ENCODE results near the gene NMB.
"Not testable (repeated sequence)": the region's sequence is repeated elsewhere in the genome, so short reads cannot be mapped to it uniquely, and the experiment has no call there.

The NMB gene

GRCh38 chr15:84658080-84658787 is at the start of gene NMB:
Gene NMB (minus strand): TSS chr15:84658199. CDS start chr15:84658152, 47 bp downstream.
- DNase-seq (ENCODE audit: low read depth in 2 of 2, low spot score in 1 of 2) = peak; percentile 56 to 66

- DNase-seq (ENCODE audit: low read depth in 2 of 2, low spot score in 1 of 2) = no peak
Observed at GRCh38 chr15:84703808-84704207, 45.8 kb upstream of the NMB start.

DNA sequence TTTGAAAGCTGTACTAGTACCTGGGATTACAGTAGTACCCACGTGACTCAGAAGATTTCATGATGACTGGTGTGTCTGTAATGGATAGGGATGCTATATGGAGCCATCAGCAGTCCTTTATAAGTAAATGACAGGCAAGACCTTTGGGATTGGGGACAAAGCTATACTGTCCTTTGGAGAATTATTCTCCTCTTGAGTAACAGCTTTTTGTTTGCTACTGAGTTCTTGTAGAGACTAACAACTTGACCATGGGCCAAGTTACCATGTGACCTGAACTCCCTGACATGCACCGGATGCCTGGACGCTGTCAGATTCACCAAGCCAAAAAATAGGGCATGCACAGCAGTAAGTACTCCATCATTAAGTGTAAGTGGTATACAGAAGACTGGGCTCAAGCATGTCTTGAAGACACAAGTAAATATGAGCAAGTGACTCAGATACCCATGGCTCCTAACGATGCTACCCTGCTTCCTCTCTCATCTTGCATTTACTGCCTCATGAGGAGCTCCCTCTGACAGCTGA is 45.0 kb upstream of the NMB start:
- DNase-seq (ENCODE audit: low read depth in 2 of 2, low spot score in 1 of 2) = no peak

GRCh38 chr15:84699538-84700191 is 41.7 kb upstream of the NMB start:
- DNase-seq (ENCODE audit: low read depth in 2 of 2, low spot score in 1 of 2) = no peak

DNA sequence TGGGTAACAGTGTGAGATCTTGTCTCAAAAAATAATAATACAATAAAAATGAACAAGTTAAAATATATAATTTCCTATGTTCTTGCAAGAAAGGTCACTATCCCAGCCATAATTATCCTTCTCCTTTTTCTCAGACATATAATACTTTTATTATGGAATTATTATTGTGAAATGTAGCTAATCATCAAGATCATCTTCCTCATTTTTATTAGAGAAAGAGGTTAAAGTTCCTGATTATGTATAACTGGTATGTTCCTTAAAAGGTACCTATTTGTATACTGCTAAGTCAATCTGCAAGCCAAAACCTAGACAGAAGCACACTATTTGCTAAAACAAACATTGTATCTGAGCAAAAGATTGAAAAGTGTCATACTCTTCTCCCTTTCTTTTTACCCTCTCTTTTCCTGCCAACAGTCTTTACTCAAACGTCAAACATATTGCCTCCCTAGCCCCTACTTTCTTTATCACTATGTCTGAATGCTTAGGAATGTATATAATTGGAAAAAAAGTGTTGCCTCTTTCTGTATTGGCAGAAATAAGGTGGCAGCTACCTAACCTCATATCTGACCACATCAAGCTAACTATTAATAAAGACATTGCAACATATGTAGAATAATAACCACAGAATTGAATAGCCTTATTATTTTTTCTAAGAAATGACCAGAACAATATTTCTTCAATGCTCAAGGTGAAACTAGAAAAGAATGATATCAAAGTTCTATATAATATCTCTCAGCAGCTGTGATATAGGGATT is 39.4 kb upstream of the NMB start:
- DNase-seq (ENCODE audit: low read depth in 2 of 2, low spot score in 1 of 2) = no peak

GRCh38 chr15:84696757-84697156 is 38.8 kb upstream of the NMB start:
- no peak for DNase-seq (ENCODE audit: low read depth in 2 of 2, low spot score in 1 of 2)

GRCh38 chr15:84690342-84690741 is 32.3 kb upstream of the NMB start:
- DNase-seq (ENCODE audit: low read depth in 2 of 2, low spot score in 1 of 2) = no peak

- DNase-seq (ENCODE audit: low read depth in 2 of 2, low spot score in 1 of 2) = no peak
Observed at GRCh38 chr15:84689858-84690257, 31.9 kb upstream of the NMB start.

DNA sequence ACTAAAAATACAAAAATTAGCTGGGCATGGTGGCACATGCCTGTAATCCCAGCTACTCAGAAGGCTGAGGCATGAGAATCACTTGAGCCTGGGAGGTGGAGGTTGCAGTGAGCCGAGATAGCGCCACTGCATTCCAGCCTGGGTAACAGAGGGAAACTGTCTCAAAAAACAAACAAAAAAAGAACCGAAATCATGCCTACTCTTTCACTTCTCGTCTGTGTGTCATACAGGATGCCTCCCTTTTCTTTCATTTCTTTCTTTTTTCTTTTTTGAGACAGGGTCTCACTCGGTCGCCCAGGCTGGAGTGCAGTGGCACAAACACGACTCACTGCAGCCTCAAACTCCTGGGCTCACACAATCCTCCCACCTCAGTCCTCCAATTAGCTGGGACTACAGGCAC is 28.4 kb upstream of the NMB start:
- DNase-seq (ENCODE audit: low read depth in 2 of 2, low spot score in 1 of 2) = not testable (repeated sequence)

GRCh38 chr15:84685304-84685703 is 27.3 kb upstream of the NMB start:
- DNase-seq (ENCODE audit: low read depth in 2 of 2, low spot score in 1 of 2) = no peak

GRCh38 chr15:84684092-84684491 is 26.1 kb upstream of the NMB start:
- DNase-seq (ENCODE audit: low read depth in 2 of 2, low spot score in 1 of 2) = no peak

DNA sequence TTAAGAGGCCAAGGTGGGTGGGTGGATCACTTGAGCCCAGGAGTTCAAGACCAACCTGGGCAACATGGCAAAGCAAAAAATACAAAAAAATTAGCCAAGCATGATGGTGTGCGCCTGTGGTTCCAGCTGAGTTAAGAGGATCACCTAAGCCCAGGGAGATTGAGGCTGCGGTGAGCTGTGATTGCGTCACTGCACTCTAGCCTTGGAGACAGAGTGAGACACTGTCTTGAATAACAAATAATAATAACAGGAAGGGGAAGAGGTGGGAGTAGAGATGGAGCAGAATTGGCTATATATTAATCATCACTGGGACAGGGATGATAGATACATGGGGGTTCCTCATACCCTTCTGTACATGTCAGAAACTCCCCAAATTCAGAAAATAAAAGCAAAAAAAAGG is 23.8 kb upstream of the NMB start:
- no peak for DNase-seq (ENCODE audit: low read depth in 2 of 2, low spot score in 1 of 2)

GRCh38 chr15:84671211-84671610 is 13.2 kb upstream of the NMB start:
- DNase-seq (ENCODE audit: low read depth in 2 of 2, low spot score in 1 of 2) = no peak

DNA sequence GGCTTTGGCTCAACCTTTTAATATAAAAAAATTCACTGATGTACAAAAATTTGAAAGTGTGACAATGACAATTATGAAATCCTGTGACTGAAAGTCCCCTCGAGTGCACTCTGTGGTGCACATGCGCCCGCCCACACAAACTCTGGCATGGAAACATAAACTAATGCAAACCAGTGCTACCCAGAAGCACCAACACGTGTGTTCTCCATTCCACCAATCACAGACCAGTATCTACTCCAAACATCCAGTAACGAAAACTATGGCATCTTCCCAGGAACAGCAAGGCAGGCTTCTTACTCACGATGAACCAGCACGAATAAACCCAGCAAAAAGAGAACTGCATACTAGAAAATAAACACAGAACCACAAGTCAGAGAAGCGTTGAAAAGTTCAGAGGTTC is 11.7 kb upstream of the NMB start:
- DNase-seq (ENCODE audit: low read depth in 2 of 2, low spot score in 1 of 2) = no peak

- DNase-seq (ENCODE audit: low read depth in 2 of 2, low spot score in 1 of 2) = no peak
Observed at GRCh38 chr15:84668221-84668982, 10.4 kb upstream of the NMB start.

GRCh38 chr15:84666373-84666772 is 8.4 kb upstream of the NMB start:
- no peak for DNase-seq (ENCODE audit: low read depth in 2 of 2, low spot score in 1 of 2)

DNA sequence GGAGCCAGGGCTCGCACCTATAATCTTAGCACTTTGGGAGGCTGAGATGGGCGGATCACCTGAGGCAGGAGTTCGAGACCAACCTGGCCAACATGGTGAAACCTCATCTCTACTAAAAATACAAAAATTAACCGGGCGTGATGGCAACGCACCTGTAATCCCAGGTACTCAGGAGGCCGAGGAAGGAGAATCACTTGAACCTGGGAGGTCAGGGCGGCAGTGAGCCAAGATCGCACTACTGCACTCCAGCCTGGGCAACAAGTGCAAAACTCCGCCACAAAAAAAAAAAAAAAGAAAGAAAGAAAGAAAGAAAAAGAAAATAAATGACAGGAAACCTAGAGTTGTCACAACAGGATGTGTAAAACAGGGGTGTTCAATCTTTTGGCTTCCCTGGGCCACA is 3.0 kb upstream of the NMB start:
- DNase-seq (ENCODE audit: low read depth in 2 of 2, low spot score in 1 of 2) = no peak

DNA sequence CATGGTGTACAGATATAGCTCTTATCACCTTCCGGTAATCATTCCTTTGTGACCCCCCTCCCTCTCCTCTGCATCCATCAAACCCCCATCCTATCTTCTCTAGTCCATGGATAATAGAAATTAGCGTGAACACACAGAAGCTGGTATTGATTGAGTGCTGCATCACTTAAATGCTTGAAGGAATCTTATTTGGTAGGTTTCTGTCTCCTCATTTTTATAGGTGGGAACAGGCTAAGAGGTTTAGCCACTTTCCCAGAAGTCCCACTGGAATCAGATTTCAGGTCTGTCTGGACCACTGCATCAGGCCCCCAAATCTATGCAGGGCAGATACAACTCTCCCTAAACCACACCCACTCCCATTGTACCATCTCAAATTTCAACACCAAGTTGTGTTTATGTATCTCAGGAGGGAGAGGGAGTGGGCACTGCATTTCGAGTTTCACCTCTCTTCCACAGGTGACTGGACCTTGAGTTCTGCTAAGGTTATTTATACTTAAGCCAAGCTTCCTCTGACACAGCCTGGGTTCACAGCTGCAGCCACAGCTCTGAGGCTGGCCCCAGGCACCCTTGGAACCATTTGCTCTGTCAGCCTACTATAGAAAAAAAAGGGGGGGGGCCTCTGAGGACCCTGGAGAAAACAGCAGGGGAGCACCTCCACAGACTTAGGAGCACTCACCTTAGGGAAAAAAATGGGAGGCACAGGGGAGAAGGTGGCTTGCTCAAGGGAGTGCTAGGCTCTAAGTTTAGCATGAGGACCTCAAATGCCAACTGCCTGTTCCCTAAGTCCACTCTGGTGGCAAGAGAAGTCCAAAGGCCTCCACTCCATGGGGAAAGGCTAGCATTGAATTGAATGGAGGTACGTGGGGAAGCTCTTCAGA is 2.1 kb upstream of the NMB start:
- DNase-seq (ENCODE audit: low read depth in 2 of 2, low spot score in 1 of 2) = no peak

DNA sequence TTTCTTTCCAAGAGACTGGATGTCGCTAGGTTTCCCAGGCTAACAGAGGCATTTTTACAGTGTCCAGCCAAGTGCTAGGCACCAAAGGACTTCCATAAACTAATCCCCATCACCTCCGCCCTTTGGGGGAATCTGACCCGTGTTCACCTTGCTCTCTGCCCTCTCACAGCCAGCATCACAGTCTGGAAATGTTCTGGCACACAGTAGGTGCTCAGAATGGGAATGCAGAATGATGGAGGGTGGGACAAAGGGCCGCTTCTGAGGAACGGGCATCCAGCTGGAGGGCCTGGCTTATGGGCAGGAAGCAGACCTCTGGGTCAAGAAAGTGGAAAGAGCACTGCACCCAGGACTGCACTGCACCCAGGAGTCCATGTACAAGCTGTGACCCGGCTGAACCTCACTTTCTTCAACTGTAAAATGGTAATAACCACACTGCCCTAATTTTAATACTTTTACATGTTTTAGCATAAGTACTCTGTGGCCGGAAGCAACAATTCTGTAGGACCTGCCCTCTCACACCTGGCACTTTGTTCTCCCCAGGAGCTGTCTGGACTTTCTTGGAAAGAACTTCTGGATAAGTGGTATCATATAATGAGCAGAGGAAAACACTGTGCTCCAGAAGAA is 901 bp upstream of the NMB start:
- DNase-seq (ENCODE audit: low read depth in 2 of 2, low spot score in 1 of 2) = no peak

DNA sequence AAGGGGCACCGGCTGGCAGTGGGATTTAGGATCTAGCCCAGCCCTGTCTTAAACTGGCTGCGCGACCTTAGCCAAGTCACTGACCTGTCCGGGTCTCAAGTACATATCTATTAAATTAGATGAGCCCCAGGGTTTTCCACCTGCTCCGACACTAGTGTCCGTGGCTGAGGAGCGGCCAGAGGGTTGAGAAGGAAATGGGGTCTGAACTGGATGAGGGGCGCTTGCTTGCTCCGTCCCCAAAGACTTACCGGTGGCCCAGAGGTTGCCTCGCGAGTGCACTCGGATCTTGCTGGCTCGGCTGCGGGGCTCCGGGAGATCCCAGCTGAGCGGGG is 285 bp downstream of the NMB start:
- DNase-seq (ENCODE audit: low read depth in 2 of 2, low spot score in 1 of 2) = no peak
